HPDE6-E6E7 (cell line): ENCODE results near the gene CRACDL.

ENCODE experiments used
- DNase-seq: peaks from one replicate; pipeline ENCODE4 v3.0.0; 2011; ENCODE audit warnings: missing footprints; ENCODE audit errors: extremely low spot score

Gene CRACDL

DNA sequence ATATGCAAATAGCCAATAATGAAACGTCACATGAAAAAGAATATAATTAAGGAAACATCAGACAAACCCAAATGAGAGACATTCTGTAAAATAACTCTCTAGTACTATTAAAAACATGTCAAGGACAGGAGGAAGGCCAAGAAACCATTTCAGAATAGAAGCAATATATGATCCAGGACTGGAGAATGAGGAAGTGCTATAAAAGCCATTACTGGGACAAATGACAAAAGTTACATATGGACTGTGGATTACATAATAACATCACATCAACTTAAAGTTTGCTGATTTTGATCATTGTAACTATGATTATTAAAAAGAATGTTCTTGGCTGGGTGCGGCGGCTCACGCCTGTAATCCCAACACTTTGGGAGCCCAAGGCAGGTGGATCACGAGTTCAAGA, 81.3 kb downstream of the CRACDL start:
- no peak for DNase-seq

DNA sequence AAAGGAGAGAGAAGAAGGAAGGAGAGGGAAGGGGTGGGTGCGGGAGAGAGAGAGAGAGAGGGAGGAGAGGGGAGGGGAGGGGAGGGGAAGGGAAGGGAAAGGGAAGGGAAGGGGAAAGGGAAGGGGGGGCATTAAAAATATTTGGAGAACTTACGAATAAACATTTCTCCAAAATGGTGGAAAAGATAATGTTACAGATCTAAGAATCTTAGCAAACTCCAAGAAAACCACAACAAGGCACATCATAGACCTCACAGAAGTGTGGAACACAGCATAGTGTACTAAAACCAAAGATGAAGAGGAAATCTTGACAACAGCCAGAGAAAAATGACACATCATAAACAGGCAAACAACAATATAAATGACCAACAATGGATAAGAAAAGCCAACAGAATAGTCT, 83.1 kb downstream of the CRACDL start:
- no peak for DNase-seq

- no peak for DNase-seq
These were observed 86.0 kb downstream of the CRACDL start for GRCh38 chr2:98850074-98850473.

DNA sequence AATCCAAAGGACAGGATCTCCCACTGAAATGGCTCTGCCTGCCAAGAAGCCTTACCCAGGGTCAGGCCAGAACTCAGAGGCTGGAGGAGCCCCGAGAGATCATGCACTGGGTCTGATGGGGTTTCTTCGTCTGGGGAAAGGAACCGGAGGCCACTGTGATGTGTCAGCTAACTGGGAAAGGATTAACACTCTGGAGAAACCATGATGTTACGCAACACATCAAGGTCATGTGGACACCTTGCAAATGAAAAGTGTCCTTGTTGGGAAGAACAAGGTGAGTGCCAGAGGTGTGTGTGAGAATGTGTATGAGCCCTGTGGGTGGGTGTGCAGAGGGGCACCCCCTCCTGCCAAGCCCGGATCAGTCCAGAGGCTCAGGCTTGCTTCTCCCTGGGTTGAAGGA, 86.9 kb downstream of the CRACDL start:
- DNase-seq, result no peak

- DNase-seq, result no peak
These were observed 88.2 kb downstream of the CRACDL start for GRCh38 chr2:98847853-98848252.

DNA sequence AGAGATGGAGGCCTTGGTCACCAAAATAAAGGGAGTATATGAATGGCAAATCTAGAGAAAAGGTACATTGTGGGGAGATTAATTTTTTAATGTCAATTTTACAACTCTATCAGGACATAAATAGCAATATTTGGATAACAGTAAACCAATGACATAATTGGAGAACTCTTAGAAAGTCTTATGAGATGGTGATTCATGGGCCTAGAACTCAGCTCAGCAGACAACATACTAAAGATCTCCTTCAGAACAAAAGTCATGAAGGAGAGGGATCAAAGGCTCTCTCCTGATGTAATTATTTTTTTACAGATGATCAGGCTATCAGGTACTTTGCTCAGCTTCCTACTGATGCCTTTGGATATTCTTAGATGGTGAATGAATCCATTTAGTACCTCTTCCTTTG, 90.0 kb downstream of the CRACDL start:
- no peak for DNase-seq

- DNase-seq, result no peak
These were observed 93.9 kb downstream of the CRACDL start for GRCh38 chr2:98842136-98842535.

DNA sequence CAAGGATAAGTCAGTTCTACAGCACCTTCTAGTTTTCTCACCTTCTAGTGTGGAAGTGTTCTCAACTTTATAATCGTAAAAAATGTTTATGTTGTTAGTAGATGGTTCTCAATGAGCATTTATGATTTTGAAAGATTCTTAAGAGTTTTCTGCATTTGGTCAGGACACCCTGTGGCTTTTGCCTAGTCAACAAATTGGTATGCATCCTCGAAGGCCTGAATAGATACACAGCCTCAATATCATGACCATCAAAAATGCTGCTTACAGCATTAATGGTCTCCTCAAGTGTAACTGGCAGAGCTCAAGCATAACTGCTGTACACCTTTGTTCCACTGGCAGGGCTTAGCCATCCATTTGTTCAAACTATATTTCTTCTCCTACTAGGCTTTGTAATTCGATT, 96.7 kb downstream of the CRACDL start:
- no peak for DNase-seq

- no peak for DNase-seq
These were observed 100.1 kb downstream of the CRACDL start for GRCh38 chr2:98835831-98836385.

DNA sequence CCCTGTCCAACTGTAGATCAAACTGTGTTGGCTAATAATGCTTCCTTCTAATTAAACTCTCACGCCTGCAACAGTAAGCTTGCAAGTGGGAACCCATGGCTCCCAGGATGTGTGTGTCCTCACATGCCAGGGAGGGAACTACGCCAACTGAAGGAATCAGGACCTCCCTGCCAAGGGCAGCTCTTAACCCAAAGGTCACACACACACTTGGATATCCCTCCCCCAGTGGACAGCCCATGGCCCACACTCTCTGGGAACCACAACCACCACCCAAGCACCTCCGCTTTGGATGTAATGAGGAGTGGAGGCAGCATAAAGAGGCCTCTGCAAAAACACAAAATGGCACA, 102.1 kb downstream of the CRACDL start:
- DNase-seq, result no peak

DNA sequence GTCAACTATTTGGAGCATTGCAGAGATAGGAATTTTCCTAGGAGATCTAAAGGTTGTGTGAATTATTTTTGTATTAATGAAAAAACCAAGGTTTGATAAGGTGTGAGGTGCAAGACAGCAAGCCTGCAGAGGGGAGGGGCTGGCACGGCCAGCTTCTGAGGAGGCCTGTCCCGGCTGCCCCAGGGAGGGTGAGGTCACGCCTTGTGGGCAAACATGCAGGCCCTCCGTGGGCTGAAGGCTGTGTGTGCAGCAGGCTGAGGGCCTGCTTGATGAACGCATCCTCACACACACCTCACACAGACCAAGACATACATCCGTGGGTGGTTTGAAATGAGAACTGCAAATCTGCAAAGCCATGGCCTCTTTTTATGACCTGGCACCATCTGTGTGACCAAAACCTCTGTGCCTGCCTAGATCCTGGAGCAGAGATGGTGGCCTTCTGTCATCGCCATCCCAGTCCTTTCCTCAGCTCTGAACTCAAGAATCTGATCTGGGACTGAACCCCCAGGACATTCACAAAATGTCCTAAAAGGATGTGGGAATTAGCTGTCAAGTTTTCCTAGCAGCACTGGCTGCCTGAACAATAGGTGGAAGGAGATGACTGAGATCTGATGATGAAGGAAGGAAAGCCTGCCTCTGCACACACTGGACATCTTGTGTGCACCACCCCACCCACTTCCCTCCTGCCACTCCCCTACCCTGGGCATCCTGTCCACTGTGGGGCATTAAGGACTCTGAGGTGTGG, 102.7 kb downstream of the CRACDL start:
- DNase-seq, result no peak

- no peak for DNase-seq
These were observed 103.9 kb downstream of the CRACDL start for GRCh38 chr2:98832172-98832571.

GRCh38 chr2:98830571-98831145, 105.4 kb downstream of the CRACDL start:
- DNase-seq, result no peak

DNA sequence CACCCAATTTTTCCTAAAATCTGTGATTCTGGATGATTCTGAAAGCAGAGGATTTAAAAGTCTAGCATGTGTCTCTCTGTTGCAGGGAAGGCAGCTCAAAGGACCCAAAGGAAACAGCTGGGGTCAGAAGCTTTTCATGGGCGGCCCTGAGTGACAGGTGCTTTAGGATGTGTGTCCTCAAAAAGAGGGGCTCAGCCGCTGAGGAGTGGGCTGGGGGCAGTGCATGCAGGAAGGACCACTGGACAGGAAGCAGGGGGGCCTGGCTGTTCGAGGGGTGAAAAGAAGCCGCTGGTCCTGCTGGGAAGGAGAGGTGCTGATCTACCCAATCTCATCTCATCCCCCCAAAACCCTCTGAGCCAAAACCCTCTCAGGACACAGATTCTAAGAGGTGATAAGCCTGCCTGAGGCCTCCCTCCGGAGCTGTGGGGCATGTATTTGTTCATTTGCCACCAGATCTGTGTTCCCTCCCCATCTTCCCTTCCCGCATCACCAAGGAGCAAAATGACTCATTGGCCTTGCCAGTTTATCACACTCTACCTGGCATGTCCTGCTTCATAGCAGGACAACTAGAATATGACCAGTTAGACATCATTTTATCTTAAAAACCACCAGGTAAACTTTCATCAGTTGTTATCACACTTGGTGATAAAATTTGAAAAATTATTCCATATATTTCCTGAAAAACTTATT, 106.3 kb downstream of the CRACDL start:
- no peak for DNase-seq

DNA sequence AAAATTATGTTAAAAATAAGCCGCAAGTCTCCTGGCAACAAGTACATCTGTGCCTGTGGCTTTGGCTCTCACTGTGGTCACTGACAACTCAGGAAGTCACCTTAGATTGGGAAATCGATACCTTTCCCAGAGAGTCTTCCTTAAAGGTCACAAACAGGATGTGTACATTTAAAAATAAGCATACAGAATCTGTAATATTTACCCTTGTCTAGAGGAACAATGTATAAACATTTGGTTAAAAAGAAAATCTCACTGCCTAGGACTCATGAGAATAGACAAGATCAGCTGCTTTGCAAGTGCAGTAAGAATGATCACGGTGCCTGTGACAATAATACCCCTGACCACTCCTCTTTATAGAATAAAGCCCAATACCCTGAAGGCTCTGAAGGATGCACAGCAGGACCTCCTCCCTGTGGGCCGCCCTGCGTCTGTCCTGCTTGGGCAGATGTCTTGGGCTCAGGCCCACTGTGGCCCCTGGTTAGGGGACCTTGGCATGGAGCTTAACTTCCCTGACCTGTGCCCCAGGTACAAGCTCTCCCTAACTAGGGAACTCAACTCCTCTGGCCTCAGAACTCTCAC, 107.1 kb downstream of the CRACDL start:
- no peak for DNase-seq

DNA sequence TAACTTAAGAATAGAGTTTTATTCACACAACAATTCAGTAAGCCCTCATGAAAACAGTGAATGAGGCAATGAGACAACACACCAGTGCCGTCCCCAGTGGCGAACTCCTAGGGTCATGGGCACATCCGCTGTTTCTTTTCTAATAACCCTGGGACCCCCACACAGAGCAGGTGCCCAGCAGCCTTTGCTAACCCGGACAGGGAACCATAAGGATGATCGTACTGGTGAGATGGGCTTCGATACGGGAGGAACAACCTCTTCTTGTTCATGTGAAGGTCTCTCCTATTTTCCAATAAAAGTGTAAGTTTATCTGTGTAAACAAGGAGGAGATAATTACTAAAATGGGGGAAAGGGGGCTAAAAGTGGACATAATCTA, 107.7 kb downstream of the CRACDL start:
- no peak for DNase-seq

DNA sequence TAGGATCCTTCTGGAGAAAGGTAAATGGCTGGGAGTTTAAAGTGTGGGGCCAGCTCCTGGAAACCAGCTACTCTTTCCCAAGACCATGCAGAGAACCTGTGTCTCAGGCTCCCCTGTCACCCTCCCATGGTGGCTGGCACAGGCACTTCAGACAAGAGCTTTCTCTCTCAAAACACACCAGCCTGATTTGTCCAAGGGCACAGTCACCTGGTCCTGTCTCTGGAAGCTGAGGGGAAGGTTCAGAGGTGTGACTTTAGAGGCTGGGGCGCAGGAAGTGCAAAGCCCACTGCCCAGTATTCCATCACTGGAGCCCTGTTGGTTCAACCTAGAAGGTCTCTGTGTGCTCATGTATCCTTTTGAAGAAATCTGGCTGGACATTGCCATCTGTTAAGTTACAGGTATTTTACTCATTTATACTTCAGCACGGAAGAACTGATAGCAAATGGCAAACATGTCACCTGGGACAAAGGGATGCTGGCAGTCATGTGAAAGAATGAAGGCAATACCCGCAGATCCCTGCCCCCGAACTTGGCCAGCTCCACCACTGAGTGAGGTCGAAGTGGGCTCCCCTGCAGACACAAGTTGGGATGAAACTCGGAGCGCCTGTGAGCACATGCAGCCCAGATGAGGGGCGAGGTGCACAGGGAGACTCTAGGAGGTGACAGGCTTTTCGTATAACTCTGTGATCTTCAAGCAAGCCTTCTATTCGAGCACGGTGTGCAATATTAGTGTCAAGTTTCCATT, 108.2 kb downstream of the CRACDL start:
- DNase-seq, result no peak

- DNase-seq, result no peak
These were observed 109.2 kb downstream of the CRACDL start for GRCh38 chr2:98826856-98827255.

DNA sequence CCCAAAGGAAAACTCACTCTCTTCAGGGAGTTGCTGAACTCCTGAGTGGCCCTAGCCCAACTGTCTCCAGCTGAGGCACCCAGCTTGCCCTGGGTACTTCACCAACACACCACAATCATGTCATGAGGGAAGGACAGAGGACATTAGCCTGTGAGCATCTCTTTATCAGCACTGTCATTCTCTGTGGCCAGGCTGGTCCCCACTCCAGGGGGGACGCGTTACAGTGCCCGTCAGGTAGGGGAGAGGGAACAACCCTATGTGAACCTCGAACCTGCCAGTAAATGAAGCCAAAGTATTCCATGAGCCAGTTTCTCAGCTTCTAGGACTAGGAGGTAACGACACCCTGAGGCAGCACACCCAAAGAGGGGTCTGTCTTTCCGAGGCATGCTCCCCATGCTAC, 110.2 kb downstream of the CRACDL start:
- no peak for DNase-seq

- no peak for DNase-seq
These were observed 110.6 kb downstream of the CRACDL start for GRCh38 chr2:98825404-98825803.

DNA sequence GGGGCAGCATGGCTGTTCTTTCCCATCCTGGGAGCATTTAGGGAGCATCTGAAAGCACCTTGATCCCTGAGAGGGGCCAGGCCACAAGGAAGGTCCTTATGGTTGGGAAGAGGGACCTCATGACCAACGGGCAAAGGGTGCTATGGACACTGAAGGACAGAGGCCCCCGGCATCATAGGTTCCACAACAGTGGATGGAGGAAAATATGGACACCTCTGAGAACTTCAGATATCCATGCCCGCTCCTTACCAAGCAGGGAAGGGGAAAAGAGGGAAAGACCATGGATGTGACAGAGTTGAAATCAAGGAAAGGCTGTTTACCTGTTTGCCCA, 111.0 kb downstream of the CRACDL start:
- no peak for DNase-seq
